A673 (cell line): Measurements from ENCODE around the gene FNDC3B. TPM values are rescaled to one million over a fixed set of nuclear protein-coding genes. Genes with fewer than 3 reads are reported as not detected.

Experiments used
- BruUV-seq: library from RNA; stranded (reverse); fragments of 400-500 nt; replicated peaks from 2 replicates; lab custom pipeline; 2021; lab: Mats Ljungman, UMichigan
- CTCF ChIA-PET: fragments of 300-600 bp; sonication (Branson Sonifier 250); formaldehyde crosslinking; loops from one replicate; lab custom pipeline; 2022; ENCODE audit warnings: antibody characterized with exemption; lab: Charles Lee
- POLR2A ChIA-PET: fragments of 300-600 bp; sonication (Branson Sonifier 250); formaldehyde crosslinking; loops from one replicate; lab custom pipeline; 2022; ENCODE audit warnings: antibody characterized with exemption; ENCODE audit not compliant: low non-redundant PET; lab: Charles Lee
- DNase-seq: peaks from one replicate; pipeline ENCODE4 v3.0.0-alpha.2; 2015; ENCODE audit warnings: low spot score
- H3K27ac ChIP-seq: fragments of 200-600 bp; sonication (generic); 2 replicates; pipeline ENCODE4 v1.5.1; 2016; ENCODE audit warnings: mixed run types, low read depth, mild to moderate bottlenecking, mixed read lengths, antibody characterized with exemption, low read length; ENCODE audit not compliant: poor library complexity, severe bottlenecking
- H3K27me3 ChIP-seq: fragments of 200-600 bp; sonication (generic); replicated peaks from 2 replicates; pipeline ENCODE4 v1.6.1; 2017; ENCODE audit warnings: mixed run types, low read depth, mild to moderate bottlenecking, mixed read lengths, antibody characterized with exemption, low read length; ENCODE audit not compliant: insufficient read depth, poor library complexity
- H3K36me3 ChIP-seq: fragments of 200-600 bp; sonication (generic); 2 replicates; pipeline ENCODE4 v1.6.1; 2016; ENCODE audit warnings: mixed run types, mild to moderate bottlenecking, mixed read lengths, antibody characterized with exemption, low read length; ENCODE audit not compliant: insufficient read depth, poor library complexity, severe bottlenecking
- H3K4me1 ChIP-seq: fragments of 200-600 bp; sonication (generic); 2 replicates; pipeline ENCODE4 v1.6.1; 2017; ENCODE audit warnings: mixed run types, mild to moderate bottlenecking, mixed read lengths, antibody characterized with exemption, low read length; ENCODE audit not compliant: insufficient read depth, poor library complexity, severe bottlenecking
- H3K4me3 ChIP-seq: fragments of 200-600 bp; sonication (generic); 2 replicates; pipeline ENCODE4 v1.5.1; 2016; ENCODE audit warnings: low read depth, mixed run types, mild to moderate bottlenecking, mixed read lengths, low read length; ENCODE audit not compliant: poor library complexity, severe bottlenecking
- H3K9me3 ChIP-seq: fragments of 200-600 bp; sonication (generic); 2 replicates; pipeline ENCODE4 v1.6.1; 2016; ENCODE audit warnings: mixed run types, low read depth, mild to moderate bottlenecking, mixed read lengths, antibody characterized with exemption, low read length; ENCODE audit not compliant: poor library complexity, severe bottlenecking
- CTCF ChIP-seq: fragments of 300-800, 200-600 bp; sonication (generic); conservative IDR thresholded peaks from 2 replicates; pipeline ENCODE4 v1.5.1; 2017; ENCODE audit warnings: low read depth, mild to moderate bottlenecking, antibody characterized with exemption, low read length, moderate library complexity, mixed read lengths
- EZH2 ChIP-seq: fragments of 200-600 bp; sonication (generic); IDR thresholded peaks from 2 replicates; pipeline ENCODE4 v1.6.1; 2017; ENCODE audit warnings: borderline replicate concordance, low read depth, mild to moderate bottlenecking, mixed read lengths, antibody characterized with exemption, low read length; ENCODE audit not compliant: poor library complexity, severe bottlenecking
- intact Hi-C: fragments of 100-400 bp; cut with micrococcal nuclease; formaldehyde crosslinking; loops from one replicate; pipeline ENCODE4 v1.10.0; 2022; ENCODE audit not compliant: unreplicated experiment
- total RNA-seq: library from RNA; stranded (reverse); gene quantifications from 2 replicates; pipeline ENCODE4 v1.2.3, GENCODE V29; 2021

FNDC3B gene
- total RNA-seq, 1 experiment from 2014 or later, result 50.8 TPM

GRCh38 chr3:172448661-172449465, 409.5 kb downstream of the FNDC3B start:
- TF ChIP-seq EZH2 (peak; percentile 38), CTCF (no peak)
- Histone ChIP-seq H3K4me1 (no peaks in the 10 kb centered on the region), H3K36me3 (no peaks in the 10 kb centered on the region), H3K9me3 (no peaks in the 10 kb centered on the region), H3K4me3 (no peak overlapping the region), H3K27ac (no peak overlapping the region), H3K27me3 (peaks cover 100% of the 10 kb centered on the region)
- POLR2A ChIA-PET, result no interaction called here
- DNase-seq, result no peak
- intact Hi-C loops, result no loop called here
- no TSS peak for BruUV-seq
- CTCF ChIA-PET, result interaction anchor here (0.7 kb wide), 1 partner anchor 15 kb away, joined by 3 read pairs; no protein-coding TSS in a partner anchor

GRCh38 chr3:172449466-172450149, 410.2 kb downstream of the FNDC3B start:
- H3K4me3 ChIP-seq, result no peak overlapping the region
- H3K36me3 ChIP-seq, result no peaks in the 10 kb centered on the region
- H3K27me3 ChIP-seq, result peaks cover 100% of the 10 kb centered on the region
- H3K27ac ChIP-seq, result no peak overlapping the region
- DNase-seq, result peak; percentile 51
- no peaks in the 10 kb centered on the region for H3K9me3 ChIP-seq
- no TSS peak for BruUV-seq
- ChIA-PET CTCF (no interaction called here), POLR2A (no interaction called here)
- no peaks in the 10 kb centered on the region for H3K4me1 ChIP-seq
- intact Hi-C loops, result no loop called here
- no peak for TF ChIP-seq CTCF
- TF ChIP-seq EZH2, result no peak

Other genes starting within 250 kb of the FNDC3B start
- 3.2 and 4.6 TPM in 2 replicates for gene PLD1, start 229.1 kb upstream of the FNDC3B start, total RNA-seq
- gene TMEM212, start 196.2 kb upstream of the FNDC3B start, total RNA-seq, result not detected in 2 replicates